Measurements from ENCODE around the gene ITPRIPL2. TPM values are rescaled to one million over a fixed set of nuclear protein-coding genes. Genes with fewer than 3 reads are reported as not detected.
A peak's percentile ranks its signal among the peaks of the same experiment; 100 is the strongest.

The ITPRIPL2 gene
- total RNA-seq, 1 donor from 2014 or later = 47.4 TPM

DNA sequence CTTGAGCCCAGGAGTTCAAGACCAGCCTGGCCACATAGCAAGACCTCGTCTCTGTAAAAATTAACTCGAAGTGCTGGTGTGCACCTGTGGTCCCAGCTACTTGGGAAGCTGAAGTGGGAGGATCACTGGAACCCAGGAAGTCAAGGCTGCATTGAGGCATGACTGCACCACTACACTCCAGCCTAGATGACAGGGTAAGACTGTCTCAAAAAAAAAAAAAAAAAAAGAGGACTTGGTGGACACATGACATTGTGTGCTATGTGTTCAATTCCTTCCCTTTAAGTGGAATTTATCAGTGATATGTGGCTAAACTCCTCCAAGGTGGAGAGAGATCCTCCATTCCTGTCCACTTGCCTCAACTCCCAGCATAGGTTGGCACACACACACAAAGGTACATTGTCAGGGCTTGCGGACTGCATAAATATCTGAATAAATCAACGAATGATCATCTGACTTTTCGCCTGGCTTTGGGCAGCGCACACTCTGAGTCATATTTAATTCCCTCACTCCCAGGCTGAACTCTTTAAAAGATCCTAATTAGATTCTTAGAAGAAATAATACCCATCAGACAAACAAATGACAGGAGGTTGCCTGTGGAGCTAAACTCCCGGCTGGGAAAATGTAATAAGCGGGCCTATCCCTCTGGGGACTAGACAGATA lies 29.3 kb downstream of the ITPRIPL2 start:
- DNase-seq (ENCODE audit: low spot score) = no peak

DNA sequence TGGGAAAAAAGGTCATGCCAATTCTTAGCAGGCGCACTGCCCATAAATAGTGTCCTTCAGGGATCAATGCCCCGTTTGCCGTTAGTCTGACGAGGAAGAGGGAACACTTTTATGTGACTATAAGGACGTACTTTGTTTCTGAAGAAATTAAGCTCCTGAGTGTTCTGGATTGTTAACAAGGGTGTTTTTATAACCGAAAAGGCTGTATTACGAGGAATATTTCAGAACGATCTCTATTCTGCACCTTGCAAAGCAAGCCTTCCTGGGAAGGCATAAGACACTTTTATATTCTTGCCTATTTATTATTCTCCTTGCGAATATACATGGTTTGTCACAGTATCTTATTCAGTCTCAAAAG lies 29.8 kb downstream of the ITPRIPL2 start:
- no peak for DNase-seq (ENCODE audit: low spot score)

DNA sequence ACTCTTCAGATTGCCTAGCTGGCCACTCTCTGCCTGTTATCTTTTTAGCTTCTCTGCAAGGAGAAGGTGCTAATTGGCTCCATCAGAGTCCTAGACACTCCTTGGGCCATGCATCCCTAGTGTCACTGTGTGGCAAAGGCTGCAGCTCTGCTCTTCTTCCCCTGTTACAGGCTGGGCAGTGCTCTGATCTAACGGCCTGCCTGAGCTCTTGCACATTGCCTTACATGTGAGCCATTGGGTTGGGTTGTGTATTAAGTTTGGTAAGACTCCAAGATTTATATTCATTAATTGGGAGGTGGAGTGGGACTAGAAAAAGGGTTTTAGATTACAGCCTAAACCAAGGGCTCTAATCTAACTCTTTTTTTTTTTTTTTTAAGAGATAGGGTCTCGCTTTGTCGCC lies 31.2 kb downstream of the ITPRIPL2 start:
- no peak for DNase-seq (ENCODE audit: low spot score)

DNA sequence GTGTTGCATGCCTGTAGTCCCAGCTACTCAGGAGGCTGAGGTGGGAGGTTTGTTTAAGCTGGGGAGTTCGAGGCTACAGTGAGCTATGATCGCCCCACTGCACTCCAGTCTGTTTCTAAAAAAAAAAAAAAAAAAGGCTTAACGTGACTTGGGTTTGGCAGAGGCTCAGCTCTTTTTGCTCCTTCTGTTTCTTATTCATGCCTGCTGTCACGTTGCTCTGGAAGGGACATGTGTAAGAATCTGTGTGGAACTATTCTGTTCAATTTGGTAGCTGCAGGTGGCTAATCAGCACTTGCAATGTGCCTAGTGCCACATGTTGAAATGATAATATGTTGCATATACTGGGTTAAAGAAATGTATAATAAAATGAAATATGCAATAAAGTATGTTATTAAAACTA lies 33.4 kb downstream of the ITPRIPL2 start:
- DNase-seq (ENCODE audit: low spot score) = no peak

DNA sequence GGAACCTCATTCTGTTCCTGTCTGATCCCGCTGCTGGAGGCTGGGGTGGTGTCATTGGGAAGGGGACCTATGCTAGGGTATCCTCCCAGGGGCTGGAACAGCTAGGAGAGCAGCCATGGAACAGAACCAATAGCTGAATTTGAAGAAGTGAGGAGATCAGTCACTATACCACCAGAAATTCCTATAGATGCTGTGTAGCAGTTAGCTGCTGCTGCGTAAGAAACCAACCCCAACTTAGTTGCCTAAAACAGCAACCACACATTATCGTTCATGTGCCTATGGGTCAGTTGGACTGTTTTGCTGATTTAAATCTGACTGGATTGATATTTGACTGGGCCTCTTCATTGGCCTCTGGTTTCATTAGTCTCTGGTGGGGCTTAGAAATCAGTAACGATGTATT lies 33.9 kb downstream of the ITPRIPL2 start:
- no peak for DNase-seq (ENCODE audit: low spot score)

DNA sequence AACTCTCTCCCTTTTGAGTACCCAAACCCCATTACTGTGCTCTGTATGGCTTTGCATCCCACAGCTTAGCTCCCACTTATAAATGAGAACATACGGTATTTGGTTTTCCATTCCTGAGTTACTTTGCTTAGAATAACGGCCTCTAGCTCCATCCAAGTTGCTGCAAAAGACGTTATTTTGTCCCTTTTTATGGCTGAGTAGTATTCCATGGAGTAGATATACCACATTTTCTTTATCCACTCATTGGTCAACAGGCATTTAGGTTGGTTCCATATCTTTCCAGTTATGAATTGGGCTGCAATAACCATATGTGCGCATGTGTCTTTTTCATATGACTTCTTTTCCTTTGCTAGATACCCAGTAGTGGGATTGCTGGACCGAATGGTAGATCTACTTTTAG lies 34.4 kb downstream of the ITPRIPL2 start:
- DNase-seq (ENCODE audit: low spot score) = no peak

DNA sequence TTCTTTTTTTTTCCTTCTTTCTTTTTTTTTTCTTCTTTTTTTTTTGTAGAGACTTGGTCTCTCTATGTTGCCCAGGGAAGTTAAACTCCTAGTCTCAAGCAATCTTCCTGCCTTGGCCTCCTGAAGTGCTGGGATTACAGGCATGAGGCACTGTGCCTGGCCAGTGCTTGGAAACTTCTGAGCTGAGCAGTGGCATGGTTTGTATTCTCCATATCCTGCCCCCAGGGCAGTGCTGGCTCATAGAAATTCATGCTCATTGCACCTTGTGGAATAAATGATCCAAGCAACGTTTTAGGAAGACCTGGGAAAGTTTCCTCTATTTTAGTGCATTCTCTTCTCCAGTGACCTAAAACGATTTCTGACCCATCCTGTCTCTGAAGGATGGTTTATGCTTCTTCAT lies 37.5 kb downstream of the ITPRIPL2 start:
- DNase-seq (ENCODE audit: low spot score) = no peak

DNA sequence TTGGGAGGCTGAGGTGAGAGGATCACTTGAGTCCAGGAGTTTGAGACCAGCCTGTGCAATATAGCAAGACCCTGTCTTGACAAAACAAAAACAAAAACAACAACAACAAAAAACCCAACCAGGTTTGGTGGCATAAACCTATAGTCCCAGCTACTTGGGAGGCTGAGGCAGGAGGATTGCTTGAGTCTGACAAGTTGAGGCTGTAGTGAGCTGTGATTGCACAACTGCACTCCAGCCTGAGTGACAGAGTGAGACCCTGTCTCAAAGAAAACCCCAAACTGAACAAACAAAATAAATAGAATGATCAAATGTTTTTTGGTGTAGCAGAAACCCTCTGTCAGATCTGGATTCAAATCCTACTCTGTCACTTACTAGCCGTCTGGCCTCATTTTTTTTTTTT lies 38.3 kb downstream of the ITPRIPL2 start:
- no peak for DNase-seq (ENCODE audit: low spot score)

DNA sequence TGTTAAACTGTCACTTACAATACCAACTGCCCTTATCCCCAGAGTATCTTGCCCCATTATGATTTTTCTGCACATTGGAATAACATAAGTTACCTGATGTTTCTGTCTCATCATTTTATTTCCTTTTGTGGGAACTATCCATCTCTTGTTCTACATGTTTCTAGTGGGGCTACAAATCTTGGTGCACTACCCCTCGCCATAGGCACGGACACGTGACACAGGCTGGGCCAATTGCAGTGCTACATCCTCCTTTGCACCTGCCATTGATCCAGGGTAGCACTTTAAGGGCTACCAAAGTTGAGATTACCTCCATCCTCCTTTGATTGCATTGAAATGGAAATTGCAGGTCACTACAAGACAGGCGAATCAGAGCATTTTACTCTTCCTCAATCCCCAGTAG lies 40.1 kb downstream of the ITPRIPL2 start:
- DNase-seq (ENCODE audit: low spot score) = no peak

DNA sequence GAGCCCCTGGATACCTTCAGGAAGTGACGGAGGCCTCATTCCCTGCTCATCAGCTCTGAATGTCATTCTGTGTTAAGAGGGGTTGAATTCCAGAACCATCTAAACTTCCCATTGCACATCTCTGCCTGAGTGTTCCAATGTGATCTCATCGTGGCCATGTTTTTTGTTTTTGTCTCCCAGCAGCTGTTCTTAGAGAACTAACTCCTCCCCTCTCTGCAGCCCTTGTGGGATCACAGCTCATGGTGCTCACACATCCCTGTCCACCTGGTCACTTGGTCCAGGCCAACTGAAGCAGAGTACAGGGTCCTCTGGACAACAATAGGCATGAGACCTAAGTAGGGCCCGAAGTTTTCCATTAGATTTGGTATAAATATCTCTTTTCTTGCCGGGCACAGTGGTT lies 48.3 kb downstream of the ITPRIPL2 start:
- DNase-seq (ENCODE audit: low spot score) = no peak

DNA sequence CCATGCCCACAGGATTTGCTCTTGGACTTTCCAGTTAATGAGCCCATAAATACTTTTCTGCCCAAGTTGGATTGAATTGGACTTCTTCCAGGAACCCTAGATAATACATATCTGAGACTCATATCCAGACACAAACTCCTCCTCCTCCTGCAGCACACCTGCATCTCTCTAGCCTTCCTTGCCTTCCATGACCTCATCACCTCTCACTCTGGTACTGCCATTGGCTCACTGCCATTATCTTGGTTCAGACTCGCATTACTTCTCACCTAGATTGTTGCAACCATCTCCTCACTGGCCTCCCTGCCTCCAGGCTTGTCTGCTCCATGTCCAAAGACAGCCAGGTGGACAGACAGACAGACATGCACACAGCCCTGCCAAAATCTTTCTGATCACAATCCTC lies 49.5 kb downstream of the ITPRIPL2 start:
- DNase-seq (ENCODE audit: low spot score) = no peak

DNA sequence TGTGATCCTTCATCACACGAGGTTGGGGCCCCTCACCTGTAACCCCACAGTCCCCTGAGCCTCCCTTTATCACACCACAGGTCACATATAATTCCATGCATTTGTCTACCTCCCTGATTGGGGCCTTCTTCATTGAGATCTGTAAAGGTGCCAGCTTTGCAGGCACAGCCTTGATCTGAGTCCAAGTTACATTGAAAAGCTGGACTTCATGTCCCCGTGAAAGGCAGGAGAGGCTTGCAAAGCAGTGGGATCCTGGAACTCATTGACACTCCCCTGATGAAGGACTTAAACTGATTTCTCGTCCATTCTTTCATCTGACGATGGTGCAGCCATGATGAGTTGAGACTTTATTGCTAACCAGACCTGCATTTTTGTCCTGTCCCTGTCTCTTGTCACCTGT lies 50.5 kb downstream of the ITPRIPL2 start:
- DNase-seq (ENCODE audit: low spot score) = no peak

DNA sequence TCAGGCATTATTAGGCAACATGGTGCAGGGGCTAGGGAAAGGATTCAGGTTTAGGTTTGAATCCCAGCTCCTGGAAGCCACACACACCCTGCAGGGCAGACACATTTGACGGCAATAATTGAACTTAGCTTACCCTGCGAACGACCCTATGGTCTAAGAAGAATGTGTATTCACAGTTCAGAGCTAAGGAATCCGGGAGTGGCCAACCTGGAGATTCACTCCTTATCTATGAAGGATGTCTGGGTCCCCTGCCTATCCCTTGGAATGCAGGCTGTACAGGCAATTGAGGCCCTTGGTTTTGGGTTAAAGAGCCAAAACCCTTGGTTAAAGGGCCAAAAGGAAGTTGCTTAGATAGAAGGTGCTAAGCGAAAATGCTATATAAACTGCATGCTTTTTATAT lies 51.3 kb downstream of the ITPRIPL2 start:
- DNase-seq (ENCODE audit: low spot score) = no peak

DNA sequence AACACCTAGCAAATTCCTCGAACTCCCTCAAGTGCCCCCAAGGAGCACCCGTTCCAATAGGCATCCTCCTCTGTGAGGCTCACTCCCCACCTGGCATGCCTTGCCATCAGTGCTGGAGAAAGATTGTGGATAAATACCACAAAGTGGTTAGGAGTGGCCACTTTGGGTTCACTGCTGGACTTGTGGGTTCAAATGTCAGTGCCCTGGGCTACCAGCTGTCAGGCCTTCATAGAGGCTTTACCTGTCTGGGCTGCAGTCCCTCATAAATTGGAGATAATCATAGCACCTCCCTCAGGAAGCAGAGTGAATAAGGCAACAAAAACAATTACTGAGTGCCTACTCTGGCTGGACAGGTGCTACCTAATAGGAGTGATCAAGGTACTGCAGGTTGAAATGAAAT lies 52.7 kb downstream of the ITPRIPL2 start:
- no peak for DNase-seq (ENCODE audit: low spot score)

DNA sequence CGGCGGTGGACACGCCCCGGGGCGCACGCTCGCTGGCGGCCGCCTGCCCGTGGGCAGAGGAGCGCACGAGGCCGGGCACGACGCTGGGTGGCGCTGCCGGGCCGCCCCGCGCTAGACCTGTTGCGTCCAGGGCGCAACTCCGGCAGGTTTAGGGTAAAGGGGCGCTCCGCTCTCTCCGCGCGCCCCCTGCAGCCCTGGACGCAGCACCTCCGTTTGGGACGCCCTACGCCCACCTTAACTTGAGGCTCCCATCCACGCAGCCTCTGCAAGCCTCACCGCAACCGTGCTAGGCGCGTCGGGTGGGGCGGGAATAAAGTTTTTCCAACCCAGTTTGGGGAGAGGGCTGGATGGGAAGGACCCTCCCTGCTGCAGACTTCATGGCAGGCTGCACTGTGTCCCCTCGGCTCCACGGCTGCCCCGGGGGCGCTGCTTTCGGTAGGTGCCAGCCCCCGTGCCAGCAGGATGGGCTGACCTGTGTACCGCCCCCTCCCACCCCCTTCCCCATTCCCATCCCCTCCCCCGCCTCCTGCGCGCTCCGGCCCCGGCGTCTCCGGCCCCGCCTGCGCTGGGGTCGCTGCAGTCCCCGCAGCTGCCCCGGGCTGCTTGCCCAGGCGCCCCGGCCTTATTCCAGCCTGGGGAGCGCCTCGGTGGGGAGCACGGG lies 54.1 kb downstream of the ITPRIPL2 start, which contains the start of gene SYT17:
TSS of gene SYT17 (plus strand) at position 531 of the 661 bp plus-strand sequence. CDS start 407 bp downstream, outside the sequence.
- DNase-seq (ENCODE audit: low spot score) = peak; percentile 46

DNA sequence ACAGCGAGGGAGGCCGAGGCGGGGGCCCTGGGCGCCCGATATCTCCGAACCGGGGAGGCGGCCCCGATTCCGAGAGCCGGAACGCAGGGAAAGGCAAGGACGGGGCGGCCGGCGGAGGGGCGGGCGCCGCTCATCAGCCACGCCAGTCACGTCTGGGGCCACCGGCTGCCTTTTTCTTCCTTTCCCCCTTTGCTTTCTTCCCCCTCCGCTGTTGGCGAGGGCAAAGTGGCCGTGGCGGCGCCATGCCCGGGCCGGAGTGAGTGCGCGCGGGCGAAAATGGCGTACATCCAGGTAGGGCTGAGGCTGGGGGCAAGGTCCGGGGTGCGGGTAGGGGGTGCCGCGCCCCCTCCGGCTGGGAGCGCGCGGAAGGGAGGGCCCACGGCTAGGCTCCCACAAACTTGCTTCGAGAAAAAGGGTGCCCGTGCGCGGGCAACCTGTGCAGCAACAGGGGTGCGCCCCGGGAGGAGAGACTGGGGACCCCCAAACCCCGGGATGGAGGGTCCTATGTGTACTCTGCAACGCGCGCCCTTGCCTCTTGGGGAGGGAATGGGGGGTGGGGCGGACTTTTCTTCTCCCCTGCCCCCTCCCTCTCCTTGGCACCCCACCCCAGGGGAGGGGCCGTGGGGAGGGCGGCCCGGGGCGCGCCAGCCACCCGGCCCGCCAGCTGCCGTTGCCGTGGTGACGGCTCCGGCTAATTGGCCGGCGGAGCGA lies 54.8 kb downstream of the ITPRIPL2 start:
- no peak for DNase-seq (ENCODE audit: low spot score)

DNA sequence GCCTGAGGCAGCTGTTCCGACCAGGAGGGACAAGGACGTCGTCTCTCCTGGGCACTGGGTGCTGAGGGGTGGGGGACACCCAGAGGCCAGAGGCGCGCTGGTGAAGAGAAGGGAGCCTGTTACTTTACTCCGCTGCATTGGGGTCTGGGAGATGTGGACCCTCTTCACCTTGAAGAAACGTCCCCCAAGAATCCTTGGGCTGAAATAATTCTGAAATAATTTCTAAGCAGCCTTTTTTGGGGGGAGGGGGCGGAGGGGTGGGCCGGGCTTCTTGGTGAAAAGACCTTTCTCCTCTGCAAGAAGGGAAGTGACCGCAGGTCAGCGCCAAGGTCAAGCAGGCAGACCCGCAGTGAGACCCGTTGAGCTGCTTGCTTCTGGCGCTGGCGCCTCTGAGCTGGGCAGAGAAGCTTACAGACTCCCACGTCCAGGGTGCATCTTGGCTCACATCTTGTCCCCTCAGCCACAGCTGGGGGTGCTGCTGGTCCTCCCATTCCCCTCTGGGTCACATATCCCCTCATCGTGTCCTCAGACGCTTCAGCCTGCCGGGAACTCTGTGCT lies 55.4 kb downstream of the ITPRIPL2 start:
- DNase-seq (ENCODE audit: low spot score) = no peak

DNA sequence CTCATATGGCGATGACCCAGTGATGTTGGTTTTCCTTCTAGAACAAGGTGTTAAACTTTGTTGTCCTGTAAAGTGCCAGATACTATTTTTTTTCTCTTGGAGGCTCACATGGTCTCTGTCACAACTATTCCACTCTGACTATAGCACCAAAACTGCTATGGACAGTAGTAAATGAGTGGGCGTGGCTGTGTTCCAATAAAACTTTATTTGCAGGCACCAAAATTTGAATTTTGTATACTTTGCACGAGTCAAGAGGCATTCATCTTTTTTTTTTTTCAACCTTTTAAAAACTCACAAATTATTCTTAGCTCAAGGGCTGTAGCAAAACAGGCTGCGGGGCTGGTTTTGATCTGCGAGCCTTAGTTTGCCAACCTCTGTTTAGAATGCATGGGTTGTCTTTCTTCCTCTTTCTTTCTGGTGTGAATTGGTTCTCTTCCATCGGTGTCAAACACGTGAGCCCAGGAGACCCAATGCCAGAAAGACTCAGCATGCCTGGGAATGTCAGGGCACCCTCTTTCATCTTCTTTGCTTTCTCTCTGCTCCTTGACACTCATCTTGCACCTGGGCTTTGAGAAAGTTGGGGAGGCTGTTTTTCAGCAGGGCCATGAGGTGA lies 56.4 kb downstream of the ITPRIPL2 start:
- no peak for DNase-seq (ENCODE audit: low spot score)
